GM19035 (cell line): Measurements from ENCODE around the gene NFXL1.

Experiments
- ATAC-seq: cut with Tn5 transposase; IDR thresholded peaks from one replicate; pipeline ENCODE4 v1.9.1; 2021; ENCODE audit not compliant: unreplicated experiment

The NFXL1 gene

GRCh38 chr4:47835494-47835893 is 78.9 kb downstream of the NFXL1 start:
- ATAC-seq: no peak

DNA sequence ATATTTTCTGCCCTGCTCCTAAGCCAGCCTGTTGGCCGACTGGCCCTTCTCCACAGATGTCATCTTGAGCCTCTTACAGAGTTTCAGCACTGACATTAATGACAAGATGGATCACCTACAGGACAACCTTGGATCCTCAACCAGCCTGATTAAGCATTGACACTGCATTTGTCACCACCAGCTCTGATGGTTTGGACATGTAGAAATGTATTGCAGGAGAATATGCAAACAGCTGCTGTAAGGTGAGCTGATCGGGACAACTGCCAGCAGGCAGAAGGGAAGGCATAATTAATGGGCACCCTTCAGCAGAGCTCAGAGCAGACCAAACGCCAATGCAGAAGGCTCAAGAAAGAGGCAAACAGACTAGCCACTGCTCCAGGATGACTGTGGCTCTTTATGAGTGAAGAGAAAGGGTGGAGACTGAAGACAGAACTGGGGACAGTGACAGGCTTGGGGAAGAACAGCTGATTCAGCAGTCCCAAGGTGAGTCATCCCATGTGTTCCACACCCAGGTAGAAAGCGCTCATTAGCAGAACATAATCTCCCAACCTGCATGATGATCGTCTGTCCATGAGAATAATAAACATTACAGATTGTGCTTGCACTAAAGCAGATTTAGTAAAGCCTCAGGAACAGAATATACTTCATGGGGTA is 83.2 kb downstream of the NFXL1 start:
- ATAC-seq: no peak

DNA sequence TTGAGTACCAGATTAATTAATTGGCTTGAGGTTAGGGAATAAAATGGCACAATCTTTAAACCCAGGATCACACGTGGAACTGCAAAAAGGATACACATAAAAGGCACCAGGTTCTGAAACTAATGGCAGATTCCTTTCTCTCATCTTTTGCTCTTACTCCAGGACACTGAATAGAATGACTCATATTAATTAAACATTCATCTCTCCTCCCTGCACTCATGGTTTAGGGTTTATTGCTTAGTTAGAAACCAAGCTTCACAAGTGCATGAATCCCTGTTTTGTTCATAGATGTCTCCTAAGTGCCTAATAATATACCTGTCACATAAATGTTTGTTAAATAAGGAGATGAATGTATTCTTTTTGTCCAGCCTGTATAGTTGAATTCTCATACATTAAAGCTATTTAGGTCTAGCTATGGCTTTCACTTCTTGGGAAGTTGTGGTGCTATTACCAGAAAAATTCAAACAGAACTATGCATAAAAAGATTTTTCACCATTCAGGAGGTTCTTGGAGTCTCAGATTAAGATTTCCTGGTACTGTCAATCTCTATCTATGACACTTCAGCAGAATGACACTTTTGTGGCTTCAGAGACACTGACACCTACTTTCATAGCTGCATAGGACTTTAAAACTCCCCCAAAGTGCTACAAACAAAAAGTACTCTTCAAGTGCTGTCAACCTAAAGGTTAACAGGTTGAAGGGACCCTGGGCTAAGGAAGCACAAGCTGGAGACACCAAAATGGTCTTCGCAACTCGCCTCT is 83.9 kb downstream of the NFXL1 start:
- ATAC-seq: no peak

DNA sequence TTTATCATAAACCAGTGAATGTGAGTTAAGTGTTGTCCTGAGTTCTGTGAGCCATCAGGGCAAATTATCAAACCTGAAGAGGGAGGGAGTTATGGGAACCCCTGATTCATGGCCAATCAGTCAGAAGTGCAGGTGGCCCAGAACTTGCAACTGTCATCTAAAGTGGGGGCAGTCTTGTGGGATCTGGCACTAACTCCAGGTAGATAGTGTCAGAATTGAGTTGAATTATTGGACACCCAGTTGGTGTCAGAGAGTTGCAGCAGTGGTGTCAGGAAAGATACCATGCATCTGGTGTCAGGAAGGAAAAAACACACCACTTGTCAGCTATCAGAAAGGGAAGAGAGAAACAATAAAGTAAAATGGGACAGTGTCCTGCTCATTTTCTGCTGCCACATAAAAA is 84.9 kb downstream of the NFXL1 start:
- no peak for ATAC-seq

- ATAC-seq: no peak
Measured at GRCh38 chr4:47827343-47828047, 86.9 kb downstream of the NFXL1 start.

GRCh38 chr4:47824840-47825239 is 89.5 kb downstream of the NFXL1 start:
- ATAC-seq: no peak

GRCh38 chr4:47819178-47819577 is 95.2 kb downstream of the NFXL1 start:
- ATAC-seq: no peak

DNA sequence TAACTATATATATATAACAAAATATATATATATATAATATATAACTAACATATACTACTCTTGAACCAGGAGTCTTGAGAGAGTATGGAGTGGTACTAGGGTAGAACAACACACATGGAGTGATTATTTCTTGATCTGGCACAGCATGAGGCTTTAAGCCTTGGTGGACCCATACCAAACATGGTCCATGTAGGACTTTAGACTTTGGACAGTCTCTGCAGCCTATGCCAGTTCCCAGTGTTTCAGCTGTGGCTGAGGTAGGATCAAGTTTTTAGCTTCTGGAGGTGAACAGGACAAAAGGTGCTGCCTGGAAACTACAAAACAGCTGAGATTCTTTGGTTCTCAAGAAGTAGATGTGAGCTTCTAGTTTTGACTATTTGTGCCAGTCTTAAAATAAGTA is 97.1 kb downstream of the NFXL1 start:
- ATAC-seq: no peak

GRCh38 chr4:47816748-47817147 is 97.6 kb downstream of the NFXL1 start:
- ATAC-seq: no peak

GRCh38 chr4:47814618-47815295 is 99.6 kb downstream of the NFXL1 start:
- no peak for ATAC-seq

GRCh38 chr4:47809654-47810203 is 104.7 kb downstream of the NFXL1 start:
- no peak for ATAC-seq

- no peak for ATAC-seq
Measured at GRCh38 chr4:47804598-47804997, 109.8 kb downstream of the NFXL1 start.

- no peak for ATAC-seq
Measured at GRCh38 chr4:47801481-47802002, 112.8 kb downstream of the NFXL1 start.

DNA sequence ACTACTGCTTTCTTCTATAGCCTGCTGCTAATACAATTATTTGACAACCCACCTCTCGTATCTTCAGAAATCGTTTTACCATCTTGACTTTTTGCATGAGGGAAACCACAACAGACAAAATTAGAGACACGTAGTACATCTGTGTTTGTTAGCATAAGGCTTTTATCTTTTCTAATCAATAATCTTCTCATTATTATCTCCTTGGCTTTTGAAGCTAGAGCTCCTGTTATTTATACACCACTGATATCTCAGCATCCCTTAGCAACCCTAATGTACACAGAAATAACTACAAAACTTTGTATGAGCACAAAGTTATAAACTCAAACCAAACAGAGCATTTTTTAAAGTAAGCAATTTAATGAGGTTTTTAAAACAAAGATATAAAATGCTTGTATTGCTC is 116.2 kb downstream of the NFXL1 start:
- ATAC-seq: no peak
